GM18870 (cell line): ENCODE measurements around the gene SLC22A5.
"Not testable (repeated sequence)": the region's sequence is repeated elsewhere in the genome, so short reads cannot be mapped to it uniquely, and the experiment has no call there.

Experiments
- ATAC-seq: cut with Tn5 transposase; IDR thresholded peaks from one replicate; pipeline ENCODE4 v1.9.1; 2021; ENCODE audit warnings: moderate library complexity; ENCODE audit not compliant: unreplicated experiment

Gene SLC22A5

GRCh38 chr5:132425009-132425937, 55.8 kb downstream of the SLC22A5 start:
- peak; percentile 51 for ATAC-seq

DNA sequence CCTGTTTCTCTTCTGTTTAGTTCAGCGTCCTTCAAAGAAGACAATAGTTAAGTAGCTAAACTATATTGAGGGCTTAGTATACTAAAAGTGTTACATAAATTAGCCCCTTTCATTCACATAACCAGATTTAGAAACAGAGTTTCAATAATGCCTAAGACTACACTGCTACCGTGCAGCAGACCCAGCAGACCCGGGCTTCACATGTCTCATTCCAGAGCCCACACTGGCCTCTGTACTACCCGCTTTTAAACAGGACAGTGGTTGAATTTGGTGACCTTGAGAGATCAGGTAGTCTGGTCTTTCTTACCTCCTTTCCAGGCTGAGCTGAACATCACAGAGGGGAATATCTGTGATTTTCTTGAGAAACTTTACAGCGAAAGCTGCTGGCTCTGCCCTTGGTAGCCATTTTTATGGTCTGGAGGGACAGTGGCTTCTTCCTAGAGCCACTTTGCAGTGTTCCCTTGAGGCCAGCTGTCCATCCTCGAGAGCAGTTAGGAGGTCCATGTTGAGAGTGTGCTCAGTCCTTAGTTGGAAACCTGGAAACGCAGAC, 56.5 kb downstream of the SLC22A5 start:
- ATAC-seq: no peak

GRCh38 chr5:132426525-132427138, 57.1 kb downstream of the SLC22A5 start:
- peak; percentile 27 for ATAC-seq

- ATAC-seq: no peak
Measured at GRCh38 chr5:132427281-132428146, 58.0 kb downstream of the SLC22A5 start.

DNA sequence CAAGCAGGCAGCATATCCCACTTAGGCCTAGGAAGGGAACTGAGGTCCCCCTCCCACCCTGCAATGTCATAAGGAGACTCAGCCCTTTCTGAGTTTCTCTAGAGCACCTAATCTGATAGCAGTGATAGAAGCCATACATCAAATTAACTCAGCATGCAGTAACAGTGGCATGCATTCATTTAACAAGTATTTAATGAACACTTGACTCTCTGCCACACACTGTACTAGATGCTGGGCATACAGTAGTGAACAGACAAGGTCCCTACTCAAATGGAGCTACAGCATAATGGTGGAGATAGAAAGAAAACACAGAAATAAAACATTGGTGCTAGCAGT, 58.6 kb downstream of the SLC22A5 start:
- ATAC-seq: no peak

- no peak for ATAC-seq
Measured at GRCh38 chr5:132428484-132429462, 59.3 kb downstream of the SLC22A5 start.

DNA sequence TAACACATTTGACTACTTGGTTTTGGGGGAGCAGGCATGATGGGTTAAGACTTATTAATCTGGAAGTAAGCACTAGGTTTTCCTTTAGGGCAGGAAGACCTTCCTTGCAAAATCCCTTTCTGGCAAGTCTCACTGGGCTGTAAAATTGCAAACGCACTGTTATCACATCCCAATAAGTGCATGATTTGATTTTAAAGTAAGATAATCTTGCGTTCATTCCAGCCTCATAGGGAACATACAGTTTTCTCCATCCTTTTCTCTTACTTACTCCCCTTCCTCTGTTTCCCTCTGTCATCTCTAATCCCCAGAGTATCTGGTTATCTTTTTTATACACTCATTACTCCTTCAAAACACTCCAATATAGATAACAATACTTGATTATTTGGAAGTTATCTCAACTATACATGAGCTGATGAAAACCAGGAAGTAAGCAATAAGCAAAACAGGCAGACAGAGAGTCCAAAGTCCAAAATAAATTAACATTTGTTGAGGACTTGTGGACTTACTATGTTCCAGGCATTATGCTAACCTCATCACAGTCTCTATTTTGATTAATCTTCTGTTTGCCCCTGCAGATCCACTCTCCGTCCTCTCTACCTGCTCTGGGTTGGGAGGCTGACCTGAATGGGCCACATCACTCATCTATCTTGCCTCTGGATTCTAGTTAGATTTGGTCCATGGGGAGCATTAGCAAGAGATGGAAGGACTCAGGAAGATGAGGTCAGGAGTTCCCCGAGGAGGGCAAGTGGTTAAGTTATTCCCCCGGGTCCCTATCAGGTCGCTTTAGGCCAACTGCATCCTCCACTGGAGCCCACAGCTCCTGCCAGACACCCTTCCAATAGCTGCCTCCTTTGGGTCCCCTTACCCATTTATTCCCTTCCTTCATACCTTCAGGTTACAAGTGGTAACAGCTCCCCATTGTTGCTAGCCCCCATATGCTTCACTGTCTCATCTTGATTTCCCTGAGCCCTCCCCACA, 60.2 kb downstream of the SLC22A5 start:
- ATAC-seq: no peak

GRCh38 chr5:132430746-132431145, 61.2 kb downstream of the SLC22A5 start:
- no peak for ATAC-seq

- ATAC-seq: no peak
Measured at GRCh38 chr5:132431632-132432031, 62.1 kb downstream of the SLC22A5 start.

DNA sequence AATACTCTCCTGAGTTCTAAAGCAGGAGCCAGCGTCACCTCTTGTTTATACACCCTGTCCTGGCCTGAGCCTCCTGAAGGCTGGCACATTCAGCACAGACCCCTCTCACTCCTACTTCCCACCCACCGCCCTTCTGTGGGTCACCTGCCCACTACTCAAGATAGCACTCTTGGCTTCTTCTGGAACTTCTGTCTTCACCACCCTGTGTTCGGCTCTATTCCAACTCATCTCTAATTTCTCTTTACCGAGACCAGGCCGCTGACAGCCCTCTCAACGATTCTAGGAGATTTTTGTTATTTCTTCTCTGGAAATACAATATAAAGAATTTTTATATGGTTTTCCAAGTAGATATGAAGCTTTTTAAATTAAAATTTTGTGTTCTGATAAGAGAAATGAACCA, 63.6 kb downstream of the SLC22A5 start:
- ATAC-seq: no peak

DNA sequence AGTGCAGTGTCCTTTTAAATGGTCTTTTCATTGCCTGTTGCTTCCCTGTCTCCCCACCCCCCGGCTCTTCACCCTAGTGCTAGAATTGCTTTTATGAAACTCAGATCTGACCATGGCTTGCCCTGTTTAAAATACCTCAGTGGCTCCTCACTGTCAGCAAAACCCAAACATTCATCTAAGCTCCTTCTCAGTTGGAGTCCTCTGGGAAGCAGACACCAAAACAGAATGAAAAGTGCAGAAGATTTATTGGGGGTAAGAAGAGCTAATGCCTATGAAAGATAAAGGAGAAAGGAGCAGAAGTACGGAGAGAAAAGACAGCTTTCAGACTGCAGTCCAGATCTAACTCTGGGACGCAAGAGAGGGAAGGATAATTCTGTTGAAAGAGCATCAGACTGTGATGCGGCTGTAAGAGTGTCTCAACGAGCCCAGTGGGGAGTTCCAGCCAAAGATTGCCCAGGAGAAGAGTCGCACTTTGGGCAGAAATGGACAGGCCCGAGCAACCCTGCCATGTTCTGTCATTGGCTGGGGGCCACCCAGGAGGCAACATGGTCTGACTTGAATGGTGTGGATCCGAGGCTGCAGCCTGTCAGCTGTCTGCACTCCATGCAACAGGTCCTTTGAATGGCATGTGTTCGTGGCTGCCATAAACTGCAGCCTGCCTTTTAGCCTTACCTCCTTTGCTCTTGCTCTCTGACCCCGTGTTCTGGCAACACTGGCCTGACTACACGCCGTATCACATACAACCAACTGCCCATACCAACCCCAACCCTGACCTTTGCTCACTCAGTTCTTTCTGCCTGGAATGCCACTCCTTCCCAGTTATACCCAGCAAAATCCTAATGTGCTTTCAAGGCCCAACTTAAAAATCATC, 65.1 kb downstream of the SLC22A5 start:
- ATAC-seq: no peak

DNA sequence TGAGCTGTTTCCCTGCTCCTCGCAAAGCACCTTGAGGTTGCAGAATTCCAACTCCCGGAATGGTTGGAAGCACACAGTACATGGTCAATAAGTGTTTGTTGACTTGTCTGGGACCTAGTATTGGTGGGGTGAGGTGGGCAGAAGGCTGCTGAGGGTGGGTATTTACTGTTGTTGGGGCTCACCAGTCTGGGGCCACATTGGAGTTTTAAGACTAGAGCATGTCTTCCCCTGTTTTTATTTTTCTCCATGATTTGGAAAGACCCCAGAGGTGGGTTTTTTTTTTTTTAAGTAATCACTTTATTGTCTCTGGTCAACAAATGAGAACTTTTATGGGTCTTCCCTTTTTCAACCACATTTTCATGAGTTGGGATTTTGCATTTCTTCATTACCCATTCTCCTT, 65.9 kb downstream of the SLC22A5 start:
- no peak for ATAC-seq

GRCh38 chr5:132435886-132436285, 66.4 kb downstream of the SLC22A5 start:
- ATAC-seq: no peak

DNA sequence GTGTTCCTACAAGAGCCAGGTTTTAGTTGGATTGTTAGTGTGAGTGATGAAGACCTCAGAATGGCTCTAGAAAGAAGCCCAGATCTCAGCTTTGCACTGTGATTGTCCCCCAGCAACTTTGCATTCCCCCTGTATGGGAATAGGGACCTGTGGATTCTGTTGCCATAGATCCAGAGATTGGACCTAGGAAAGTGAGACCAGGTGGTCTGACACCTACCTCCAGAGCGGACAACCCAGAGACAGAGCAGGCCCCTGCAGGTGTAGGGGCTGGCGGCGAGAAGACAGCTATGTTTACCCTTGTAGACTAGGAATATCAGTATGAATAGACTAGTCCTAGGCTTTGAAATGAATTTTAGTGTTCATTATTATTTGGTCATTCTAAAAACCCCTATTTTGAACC, 67.4 kb downstream of the SLC22A5 start:
- no peak for ATAC-seq

- peak; percentile 64 for ATAC-seq
Measured at GRCh38 chr5:132437604-132438266, 68.2 kb downstream of the SLC22A5 start.

DNA sequence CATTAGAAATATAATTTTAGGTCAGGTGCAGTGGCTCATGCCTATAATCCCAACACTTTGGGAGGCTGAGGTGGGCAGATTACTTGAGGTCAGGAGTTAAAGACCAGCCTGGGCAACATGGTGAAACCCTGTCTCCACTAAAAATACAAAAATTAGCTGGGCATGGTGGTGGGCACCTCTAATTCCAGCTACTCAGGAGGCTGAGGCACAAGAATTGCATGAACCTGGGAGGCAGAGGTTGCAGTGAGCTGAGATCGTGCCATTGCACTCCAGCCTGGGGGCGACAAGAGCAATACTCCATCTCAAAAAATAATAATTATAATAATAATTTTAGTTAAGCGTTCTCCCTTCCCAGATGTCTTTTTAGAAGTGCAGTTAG, 68.7 kb downstream of the SLC22A5 start:
- not testable (repeated sequence) for ATAC-seq

- ATAC-seq: no peak
Measured at GRCh38 chr5:132438917-132439316, 69.4 kb downstream of the SLC22A5 start.
